Natural killer cell (primary cell): ENCODE data around the gene EPX. TPM values are rescaled to one million over a fixed set of nuclear protein-coding genes. Genes with fewer than 3 reads are reported as not detected.

Experiments used
- ATAC-seq, 3 donors: fragments of 150-1000 bp in 2 of 3; fragments of 200-7000 bp in 1 of 3; cut with Tn5 transposase; 1 replicate in 1 of 3; 2 replicates in 2 of 3; pipeline ENCODE4 v1.10.0; 2021; ENCODE audit warnings: mild to moderate bottlenecking in 2 of 3, moderate library complexity in 2 of 3
- DNase-seq, 2 donors: peaks; one replicate each; pipeline versions ENCODE4 v3.0.0 to v3.0.0-alpha.2; 2013 to 2021; ENCODE audit warnings: mixed read lengths in 1 of 2
- H3K27ac ChIP-seq: one replicate; pipeline ENCODE4 v1.5.1; 2013; ENCODE audit warnings: mild to moderate bottlenecking, low read length
- H3K27me3 ChIP-seq: one replicate; pipeline ENCODE4 v1.6.1; 2013; ENCODE audit warnings: low read length; ENCODE audit not compliant: control insufficient read depth, insufficient read depth
- H3K36me3 ChIP-seq: one replicate; pipeline ENCODE4 v1.6.1; 2013; ENCODE audit warnings: low read length; ENCODE audit not compliant: control insufficient read depth, insufficient read depth
- H3K4me1 ChIP-seq: one replicate; pipeline ENCODE4 v1.6.1; 2013; ENCODE audit warnings: low read length; ENCODE audit not compliant: control insufficient read depth, insufficient read depth
- H3K4me3 ChIP-seq: one replicate; pipeline ENCODE4 v1.5.1; 2013; ENCODE audit warnings: low read length
- H3K9me3 ChIP-seq: one replicate; pipeline ENCODE4 v1.6.1; 2013; ENCODE audit warnings: low read length; ENCODE audit not compliant: control insufficient read depth, insufficient read depth
- H3K27ac Mint-ChIP-seq, 2 donors: one replicate each; pipeline ENCODE4 v1.8.0; 2022; ENCODE audit warnings: mild to moderate bottlenecking in 2 of 2, mixed read lengths in 2 of 2, moderate library complexity in 1 of 2
- H3K27me3 Mint-ChIP-seq, 2 donors: one replicate each; pipeline ENCODE4 v1.8.0; 2022; ENCODE audit warnings: low read depth in 2 of 2, mixed read lengths in 2 of 2
- H3K36me3 Mint-ChIP-seq: one replicate; pipeline ENCODE4 v1.8.0; 2022; ENCODE audit warnings: mixed read lengths
- H3K4me1 Mint-ChIP-seq, 2 donors: one replicate each; pipeline ENCODE4 v1.8.0; 2022; ENCODE audit warnings: mixed read lengths in 2 of 2
- H3K4me3 Mint-ChIP-seq: one replicate; pipeline ENCODE4 v1.8.0; 2022; ENCODE audit warnings: mild to moderate bottlenecking, moderate library complexity, mixed read lengths
- H3K9me3 Mint-ChIP-seq, 2 donors: one replicate each; pipeline ENCODE4 v1.8.0; 2022; ENCODE audit warnings: mixed read lengths in 2 of 2
- WGBS: methylation state at CpG from one replicate; pipeline ENCODE4 v1.1.7; 2013; ENCODE audit warnings: missing lambda C conversion rate; ENCODE audit not compliant: insufficient coverage; 5-methylcytosine and 5-hydroxymethylcytosine counted together
- intact Hi-C: fragments of 100-400 bp; cut with micrococcal nuclease; formaldehyde crosslinking; loops from one replicate; pipeline ENCODE4 v1.14.2; 2022
- total RNA-seq, 4 donors: library from RNA; stranded (reverse); fragments of 120-200 nt in 1 of 4; gene quantifications; one replicate each; pipeline versions ENCODE4 v1.2.3 to v1.2.4, GENCODE V29; 2013 to 2022
- TF ChIP-seq, protein P1 (sequence below): fragments of 200-600 bp; IDR thresholded peaks from one replicate; pipeline ENCODE4 v1.8.0; 2022; ENCODE audit warnings: antibody characterized with exemption

The EPX gene
- total RNA-seq, 3 donors from 2014 or later (not counting 1 experiment from before 2014, with no cell fraction given): not detected

DNA sequence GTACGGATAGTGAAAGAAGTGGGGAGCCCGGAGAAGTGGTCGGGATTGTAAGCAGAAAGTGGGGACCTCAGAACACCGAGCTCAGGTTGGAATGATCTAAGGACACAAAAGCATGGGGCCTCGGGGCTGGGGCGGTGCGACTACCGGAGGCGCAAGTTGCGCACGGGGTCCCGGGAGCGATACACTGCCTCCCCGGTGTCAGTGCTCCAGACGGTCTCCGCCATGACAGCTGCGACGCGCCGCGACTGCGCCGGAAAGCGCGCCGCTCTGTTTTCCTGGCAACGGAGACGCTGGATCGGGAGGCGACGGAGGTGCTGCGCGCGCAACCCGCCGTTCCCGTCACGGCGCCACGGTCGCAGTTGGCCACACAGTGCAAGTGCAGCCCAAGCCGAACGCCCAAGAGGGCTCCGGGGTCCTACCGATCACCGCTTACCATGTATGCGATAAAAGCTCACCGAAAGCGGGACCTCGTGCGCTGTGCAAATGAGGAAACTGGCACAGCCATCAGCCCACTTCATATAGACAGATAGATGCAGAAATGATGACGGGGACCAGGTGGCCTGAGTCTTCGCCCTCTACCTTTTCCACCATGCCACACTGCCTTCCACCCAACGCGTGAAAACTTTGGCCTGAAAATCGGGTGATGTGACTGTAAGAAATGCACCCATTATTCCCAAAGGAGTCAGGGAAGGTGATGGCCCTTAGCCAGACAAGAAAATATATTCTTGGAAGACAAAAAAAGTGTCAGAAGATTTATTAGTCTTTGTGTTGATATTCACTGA lies 26.7 kb downstream of the EPX start, which contains the start of gene MKS1:
Gene MKS1, minus strand, starts transcription at position 249 of the 782 bp plus-strand sequence. Its CDS starts 25 bp downstream, at position 224.
- Mint-ChIP-seq H3K27me3 (peaks cover 0 to 13% of the 10 kb centered on the region in 2 donors), H3K4me3 (peak within 1 kb of the TSS; percentile 96), H3K27ac (peak within 1 kb of the TSS; percentile 94 to 95), H3K4me1 (peaks cover 18 to 22% of the 10 kb centered on the region in 2 donors), H3K9me3 (no peaks in the 10 kb centered on the region), H3K36me3 (no peaks in the 10 kb centered on the region)
- DNase-seq (peak; percentile 92 to 97), ATAC-seq (peak; percentile 95 to 98 (median 97))
- under 1% methylated on average over 56 of the region's 56 CpGs for WGBS
- intact Hi-C loops: loop anchor here (2.0 kb wide), 1 partner anchor 212 kb away; the partner anchor contains the start of gene SRSF1
- TF ChIP-seq, protein P1, sequence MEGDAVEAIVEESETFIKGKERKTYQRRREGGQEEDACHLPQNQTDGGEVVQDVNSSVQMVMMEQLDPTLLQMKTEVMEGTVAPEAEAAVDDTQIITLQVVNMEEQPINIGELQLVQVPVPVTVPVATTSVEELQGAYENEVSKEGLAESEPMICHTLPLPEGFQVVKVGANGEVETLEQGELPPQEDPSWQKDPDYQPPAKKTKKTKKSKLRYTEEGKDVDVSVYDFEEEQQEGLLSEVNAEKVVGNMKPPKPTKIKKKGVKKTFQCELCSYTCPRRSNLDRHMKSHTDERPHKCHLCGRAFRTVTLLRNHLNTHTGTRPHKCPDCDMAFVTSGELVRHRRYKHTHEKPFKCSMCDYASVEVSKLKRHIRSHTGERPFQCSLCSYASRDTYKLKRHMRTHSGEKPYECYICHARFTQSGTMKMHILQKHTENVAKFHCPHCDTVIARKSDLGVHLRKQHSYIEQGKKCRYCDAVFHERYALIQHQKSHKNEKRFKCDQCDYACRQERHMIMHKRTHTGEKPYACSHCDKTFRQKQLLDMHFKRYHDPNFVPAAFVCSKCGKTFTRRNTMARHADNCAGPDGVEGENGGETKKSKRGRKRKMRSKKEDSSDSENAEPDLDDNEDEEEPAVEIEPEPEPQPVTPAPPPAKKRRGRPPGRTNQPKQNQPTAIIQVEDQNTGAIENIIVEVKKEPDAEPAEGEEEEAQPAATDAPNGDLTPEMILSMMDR: peak; percentile 63
- peaks cover 3% of the 10 kb centered on the region for H3K36me3 ChIP-seq
- no peaks in the 10 kb centered on the region for H3K9me3 ChIP-seq
- peak within 1 kb of the TSS; percentile 77 for H3K27ac ChIP-seq
- no peaks in the 10 kb centered on the region for H3K27me3 ChIP-seq
- H3K4me3 ChIP-seq: peak within 1 kb of the TSS; percentile 81
- peaks cover 14% of the 10 kb centered on the region for H3K4me1 ChIP-seq

DNA sequence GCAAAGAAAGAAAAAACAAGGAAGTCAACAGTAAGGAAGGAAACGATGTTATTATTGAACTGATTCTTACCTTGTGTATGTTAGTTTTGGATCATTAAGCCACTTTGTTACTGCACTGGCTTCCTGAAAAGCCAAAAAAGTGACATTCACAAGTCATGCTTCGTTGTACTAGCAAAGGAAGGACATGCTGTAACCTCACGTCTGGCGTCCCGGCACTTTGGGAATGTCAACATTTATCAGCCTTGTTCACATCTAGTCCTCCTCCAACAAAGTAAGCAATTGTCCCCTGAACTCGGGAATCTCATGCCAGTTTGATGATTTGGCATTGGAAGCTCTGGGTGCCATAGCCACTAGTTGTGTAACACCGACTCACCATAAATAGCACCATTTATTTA lies 27.3 kb downstream of the EPX start:
- WGBS: 75% methylated on average over 7 of the region's 7 CpGs
- Mint-ChIP-seq H3K27ac (peak overlapping the region; percentile 94 to 95), H3K27me3 (peaks cover 3 to 18% of the 10 kb centered on the region in 2 donors), H3K36me3 (no peaks in the 10 kb centered on the region), H3K4me3 (peak overlapping the region; percentile 96), H3K9me3 (no peaks in the 10 kb centered on the region), H3K4me1 (peaks cover 18 to 22% of the 10 kb centered on the region in 2 donors)
- H3K36me3 ChIP-seq: peaks cover 2% of the 10 kb centered on the region
- DNase-seq (peak in 1 of 2 donors; percentile 29), ATAC-seq (no peak)
- H3K4me3 ChIP-seq: peak overlapping the region; percentile 81
- intact Hi-C loops: loop anchor here (2.0 kb wide), 1 partner anchor 213 kb away; the partner anchor contains the start of gene SRSF1
- no peaks in the 10 kb centered on the region for H3K9me3 ChIP-seq
- peak overlapping the region; percentile 77 for H3K27ac ChIP-seq
- H3K4me1 ChIP-seq: peaks cover 14% of the 10 kb centered on the region
- H3K27me3 ChIP-seq: no peaks in the 10 kb centered on the region
- TF ChIP-seq, protein P1: no peak

DNA sequence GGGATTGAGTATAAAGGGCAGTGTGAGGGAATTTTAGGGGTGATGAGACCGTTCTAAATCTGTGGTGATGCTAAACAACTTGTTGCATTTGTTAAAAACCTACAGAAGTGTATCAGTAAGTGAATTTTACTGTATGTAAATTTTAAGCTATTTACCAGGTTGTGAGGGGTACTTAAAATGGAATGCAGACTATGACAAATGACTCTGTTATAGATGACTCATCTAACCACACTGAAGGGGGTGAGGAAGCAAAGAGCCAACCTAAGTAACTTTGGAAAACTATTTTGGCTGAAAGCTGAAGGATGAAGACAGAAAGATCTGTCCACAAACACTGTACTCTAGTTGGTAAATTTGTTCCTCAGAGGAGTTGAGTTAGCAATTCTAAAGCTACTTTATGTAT lies 31.8 kb downstream of the EPX start:
- no peaks in the 10 kb centered on the region for H3K36me3 Mint-ChIP-seq
- ATAC-seq: no peak
- H3K36me3 ChIP-seq: no peaks in the 10 kb centered on the region
- H3K27ac Mint-ChIP-seq: no peak overlapping the region
- DNase-seq: no peak
- H3K9me3 Mint-ChIP-seq: no peaks in the 10 kb centered on the region
- H3K4me1 ChIP-seq: peaks cover 7% of the 10 kb centered on the region
- no peak overlapping the region for H3K4me3 ChIP-seq
- peaks cover 14 to 18% of the 10 kb centered on the region in 2 donors for H3K27me3 Mint-ChIP-seq
- peaks cover 8 to 11% of the 10 kb centered on the region in 2 donors for H3K4me1 Mint-ChIP-seq
- no peaks in the 10 kb centered on the region for H3K9me3 ChIP-seq
- 50% methylated on average over 1 of the region's 1 CpG for WGBS
- no peaks in the 10 kb centered on the region for H3K27me3 ChIP-seq
- no peak overlapping the region for H3K4me3 Mint-ChIP-seq
- no peak overlapping the region for H3K27ac ChIP-seq
- TF ChIP-seq, protein P1: no peak
- intact Hi-C loops: no loop called here
